HG03565 (cell line): ENCODE measurements around the gene CYB561.

Experiments
- ATAC-seq: cut with Tn5 transposase; IDR thresholded peaks from one replicate; pipeline ENCODE4 v1.9.1; 2021; ENCODE audit warnings: mild to moderate bottlenecking, moderate library complexity; ENCODE audit not compliant: unreplicated experiment

CYB561 gene

DNA sequence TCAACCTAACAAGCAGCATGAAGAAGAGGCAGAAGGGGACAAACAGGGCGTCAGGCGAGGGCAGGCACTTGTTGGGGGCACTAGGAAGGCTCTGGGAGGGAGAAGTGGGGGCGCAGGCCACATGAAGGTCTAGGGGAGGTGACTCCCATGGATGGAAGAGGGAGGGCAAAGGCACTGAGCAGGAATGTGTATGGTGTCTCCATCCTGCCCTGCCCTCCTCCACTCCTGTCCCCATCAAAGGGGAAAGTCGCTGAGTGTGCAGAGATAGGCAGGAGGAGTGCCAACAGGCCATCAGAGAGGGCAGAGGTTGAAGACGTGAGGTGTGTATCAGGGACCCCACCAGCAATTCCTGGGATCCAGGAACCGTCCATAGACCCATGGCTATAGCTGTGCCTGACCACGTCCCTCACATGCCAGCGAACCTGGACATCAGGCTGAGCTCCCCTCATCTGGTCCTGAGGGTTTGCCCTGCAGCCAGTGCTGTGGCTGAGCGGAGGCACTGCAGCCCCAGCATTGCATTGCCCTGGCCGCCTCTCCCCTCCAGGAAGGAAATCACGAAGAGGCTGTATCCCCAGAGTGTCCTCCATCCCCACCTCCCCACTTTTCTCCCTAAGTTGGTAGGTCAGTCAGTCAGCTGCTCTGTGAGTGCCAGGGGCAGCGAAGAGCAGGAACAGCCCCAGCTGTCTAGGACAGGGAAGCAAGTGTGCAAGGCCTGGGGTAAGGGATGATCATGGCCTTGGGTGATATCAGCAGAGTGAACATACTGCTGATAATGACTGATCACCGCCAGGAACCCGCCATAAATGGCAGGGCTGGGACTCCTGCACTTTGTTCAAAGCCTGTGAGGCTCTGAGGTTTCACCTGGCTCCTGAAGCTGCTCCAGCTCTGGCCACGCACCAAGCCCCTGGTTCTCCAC is 6.2 kb upstream of the CYB561 start:
- ATAC-seq = no peak

DNA sequence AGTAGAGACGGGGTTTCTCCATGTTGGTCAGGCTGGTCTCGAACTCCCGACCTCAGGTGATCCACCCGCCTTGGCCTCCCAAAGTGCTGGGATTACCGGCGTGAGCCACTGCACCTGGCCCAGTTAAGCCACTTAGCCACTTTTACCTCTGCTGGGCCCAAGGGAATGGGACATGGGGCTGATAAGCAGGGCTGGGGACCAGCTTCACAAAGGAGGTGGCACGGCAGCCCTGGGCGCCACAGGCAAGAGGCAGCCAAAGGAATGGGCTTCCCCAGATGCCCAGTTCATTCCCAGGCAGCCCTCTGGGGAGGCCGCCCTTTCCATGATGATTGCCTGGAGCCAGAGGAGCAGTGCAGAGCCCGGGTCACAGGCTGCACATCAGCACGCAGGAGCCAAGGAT is 5.0 kb upstream of the CYB561 start:
- no peak for ATAC-seq

DNA sequence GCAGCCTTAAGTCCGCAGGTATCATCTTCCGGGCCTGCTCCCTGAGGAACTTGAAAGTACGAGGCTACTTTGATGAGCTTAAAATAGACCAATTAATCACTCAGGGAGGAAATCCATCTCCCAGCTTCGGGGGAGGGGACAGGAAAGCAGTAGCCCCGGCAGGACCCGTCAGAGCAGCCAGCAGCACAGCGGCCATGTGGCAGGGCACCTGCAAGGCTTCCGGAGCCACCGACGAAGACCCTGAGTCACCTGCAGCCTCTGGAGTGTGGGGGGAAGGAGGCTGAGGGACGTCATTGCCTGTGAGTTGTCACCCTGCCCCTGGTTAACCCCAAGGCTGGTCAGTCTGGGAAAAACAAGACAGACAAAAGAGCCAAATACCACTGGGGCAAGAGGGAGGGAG is 4.4 kb upstream of the CYB561 start:
- no peak for ATAC-seq

DNA sequence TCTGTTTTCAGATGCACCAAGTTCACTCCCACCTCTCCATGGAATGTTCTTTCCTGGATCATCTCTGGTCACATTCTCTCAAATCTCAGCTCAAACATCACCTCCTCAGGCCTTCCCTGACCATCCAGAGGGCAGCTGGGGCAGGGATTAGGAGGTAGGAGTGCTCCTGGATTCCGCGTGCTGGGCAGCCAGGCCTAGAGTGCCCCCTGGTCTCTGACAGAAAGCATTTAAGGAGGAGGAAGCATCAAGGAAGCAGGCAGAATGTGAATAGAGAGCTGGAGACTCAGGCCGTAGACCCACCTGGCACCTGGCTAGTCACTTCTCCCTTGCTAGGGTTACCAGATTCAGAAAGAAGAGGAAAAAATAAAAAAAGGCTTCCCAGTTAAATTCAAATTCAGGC is 2.5 kb upstream of the CYB561 start:
- no peak for ATAC-seq

DNA sequence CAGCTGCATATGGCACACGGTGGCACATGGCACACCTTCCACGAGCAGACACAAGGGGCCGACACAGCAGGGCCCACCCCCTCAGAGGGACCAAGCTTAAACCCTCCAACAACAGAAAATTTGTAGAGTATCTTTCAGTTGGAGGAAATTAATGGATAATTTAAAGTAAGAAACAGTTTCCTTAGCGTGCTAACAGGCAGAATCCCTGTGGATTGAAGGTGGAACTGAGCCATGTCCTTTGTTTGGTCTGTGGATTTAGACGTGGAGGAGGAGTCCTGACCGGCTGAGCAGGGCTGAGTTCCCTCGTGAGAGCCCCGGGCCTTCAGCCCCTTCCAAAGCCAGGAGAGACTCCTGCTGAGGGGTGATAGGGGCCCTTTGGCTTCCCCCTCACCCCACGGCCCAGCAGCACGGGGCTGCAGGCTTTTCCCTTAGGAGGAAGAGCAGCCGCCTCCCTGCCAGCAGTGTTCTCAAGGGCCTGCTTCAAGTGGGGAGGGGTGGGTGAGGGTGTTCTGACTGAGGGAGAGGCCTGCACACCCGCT is 1.4 kb upstream of the CYB561 start:
- ATAC-seq = no peak

GRCh38 chr17:63446753-63447470 is 806 bp upstream of the CYB561 start:
- no peak for ATAC-seq

GRCh38 chr17:63445571-63445953 is 544 bp downstream of the CYB561 start:
- ATAC-seq = no peak

DNA sequence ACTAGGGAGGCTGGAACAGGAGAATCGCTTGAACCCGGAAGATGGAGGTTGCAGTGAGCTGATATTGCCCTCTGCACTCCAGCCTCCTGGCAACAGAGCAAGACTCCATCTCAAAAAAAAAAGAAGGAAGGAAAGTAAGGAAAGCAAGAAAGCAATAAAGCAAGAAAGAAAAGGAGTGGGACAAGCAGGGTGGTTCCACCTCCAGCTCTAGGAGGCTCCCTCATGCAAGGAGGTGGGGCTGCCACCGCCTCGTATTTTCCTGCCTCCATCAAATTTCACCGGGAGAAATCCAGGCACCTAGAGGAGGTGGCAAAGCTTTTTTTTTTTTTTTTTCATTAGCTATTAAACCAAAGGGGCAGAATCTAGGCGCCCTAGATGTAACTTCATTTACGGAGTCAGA is 1.0 kb downstream of the CYB561 start:
- ATAC-seq = no peak

- ATAC-seq = no peak
Measured at GRCh38 chr17:63444457-63444856, 1.6 kb downstream of the CYB561 start.

DNA sequence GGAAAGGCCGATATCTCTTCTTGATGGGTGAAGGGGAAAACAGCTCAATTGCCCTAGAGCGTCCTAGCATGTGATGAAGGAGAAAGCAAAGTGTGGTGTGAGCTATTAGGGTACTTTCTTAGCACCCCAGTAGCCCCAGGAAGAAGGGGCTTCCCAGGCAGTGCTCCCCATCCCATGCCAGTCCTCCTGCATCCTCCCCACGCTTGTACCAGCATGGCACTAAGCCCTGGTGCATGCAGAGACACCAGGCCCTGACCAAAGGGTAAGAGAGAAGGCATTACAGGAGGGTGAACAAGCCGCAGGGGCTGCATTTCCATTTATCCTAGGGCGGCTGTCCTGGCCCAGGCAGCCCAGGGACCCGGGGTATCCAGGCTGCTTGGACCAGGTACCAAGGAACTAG is 3.1 kb downstream of the CYB561 start:
- ATAC-seq = no peak

DNA sequence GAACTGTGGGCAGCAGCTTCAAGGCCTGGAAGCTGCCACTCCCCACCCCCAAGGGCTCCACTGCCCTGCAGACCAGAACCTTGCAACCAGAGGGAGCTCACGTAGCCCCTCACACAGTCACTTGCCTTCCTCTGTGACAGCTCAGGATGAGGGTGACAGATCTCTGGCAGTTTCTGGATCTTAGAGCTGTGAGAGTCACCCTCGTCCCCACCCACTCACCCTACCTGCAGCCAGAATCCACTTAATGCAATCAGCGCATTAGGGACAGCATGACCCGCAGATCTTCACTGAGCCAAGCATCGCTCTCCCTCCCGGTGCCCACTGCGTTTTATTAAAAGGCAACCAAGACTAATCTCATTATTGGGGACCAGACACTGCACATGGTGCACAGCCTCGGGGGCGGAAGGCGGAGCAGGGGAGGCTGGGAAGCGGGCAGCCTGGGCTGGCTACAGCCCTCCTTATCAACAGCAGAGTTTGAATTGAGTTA is 3.5 kb downstream of the CYB561 start:
- ATAC-seq = no peak

- ATAC-seq = no peak
Measured at GRCh38 chr17:63442074-63442473, 4.0 kb downstream of the CYB561 start.

- ATAC-seq = no peak
Measured at GRCh38 chr17:63441654-63442053, 4.5 kb downstream of the CYB561 start.

GRCh38 chr17:63440770-63441335 is 5.3 kb downstream of the CYB561 start:
- no peak for ATAC-seq

DNA sequence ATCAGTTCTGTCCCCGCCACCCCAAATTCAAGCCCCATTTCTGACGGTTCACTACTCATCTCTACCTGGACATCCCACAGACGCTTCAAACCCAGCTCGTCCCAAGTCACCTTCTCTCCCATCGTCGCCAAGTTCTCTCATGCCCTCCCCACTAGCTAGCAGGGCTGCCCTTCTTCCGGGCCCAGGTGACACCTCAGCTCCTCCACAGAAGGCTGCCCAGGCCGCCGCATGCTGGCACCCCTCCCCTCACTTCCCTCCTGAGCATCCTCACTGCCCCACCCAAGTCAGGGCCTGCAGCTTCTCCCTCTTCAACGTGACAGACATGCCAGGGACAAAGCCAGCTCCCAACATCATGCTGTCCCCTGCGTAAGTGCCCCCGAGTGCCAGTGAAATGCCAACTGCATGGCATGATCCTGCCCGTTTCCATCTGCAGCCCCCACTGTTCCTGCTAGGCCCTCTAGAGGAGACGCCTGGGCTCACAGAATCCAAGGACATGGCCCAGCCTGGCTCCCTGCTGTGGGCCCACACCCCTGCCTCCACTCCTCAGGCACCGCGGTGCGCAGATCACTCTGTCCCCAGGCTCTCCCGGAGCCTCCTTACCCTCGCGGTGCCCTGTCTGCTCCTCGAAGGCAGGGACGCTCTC is 5.9 kb downstream of the CYB561 start:
- no peak for ATAC-seq

DNA sequence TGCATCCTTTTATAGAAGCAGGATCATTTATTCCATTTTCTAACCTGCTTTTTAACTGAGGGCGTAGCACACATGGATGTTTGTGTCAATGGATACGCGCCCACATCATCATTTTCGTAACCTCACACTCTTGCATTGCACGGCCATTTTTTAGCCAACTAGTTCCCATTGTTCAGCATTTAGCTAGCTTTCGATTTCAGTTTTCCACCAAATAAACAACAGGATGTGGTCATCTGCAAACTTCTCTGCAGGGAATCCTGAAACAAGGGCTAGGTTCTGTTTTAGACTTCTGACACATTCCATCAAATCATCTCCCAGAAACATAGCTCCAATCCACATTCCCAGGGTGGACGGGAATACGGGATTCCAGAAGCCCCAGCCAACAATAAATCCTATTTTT is 6.4 kb downstream of the CYB561 start:
- no peak for ATAC-seq

DNA sequence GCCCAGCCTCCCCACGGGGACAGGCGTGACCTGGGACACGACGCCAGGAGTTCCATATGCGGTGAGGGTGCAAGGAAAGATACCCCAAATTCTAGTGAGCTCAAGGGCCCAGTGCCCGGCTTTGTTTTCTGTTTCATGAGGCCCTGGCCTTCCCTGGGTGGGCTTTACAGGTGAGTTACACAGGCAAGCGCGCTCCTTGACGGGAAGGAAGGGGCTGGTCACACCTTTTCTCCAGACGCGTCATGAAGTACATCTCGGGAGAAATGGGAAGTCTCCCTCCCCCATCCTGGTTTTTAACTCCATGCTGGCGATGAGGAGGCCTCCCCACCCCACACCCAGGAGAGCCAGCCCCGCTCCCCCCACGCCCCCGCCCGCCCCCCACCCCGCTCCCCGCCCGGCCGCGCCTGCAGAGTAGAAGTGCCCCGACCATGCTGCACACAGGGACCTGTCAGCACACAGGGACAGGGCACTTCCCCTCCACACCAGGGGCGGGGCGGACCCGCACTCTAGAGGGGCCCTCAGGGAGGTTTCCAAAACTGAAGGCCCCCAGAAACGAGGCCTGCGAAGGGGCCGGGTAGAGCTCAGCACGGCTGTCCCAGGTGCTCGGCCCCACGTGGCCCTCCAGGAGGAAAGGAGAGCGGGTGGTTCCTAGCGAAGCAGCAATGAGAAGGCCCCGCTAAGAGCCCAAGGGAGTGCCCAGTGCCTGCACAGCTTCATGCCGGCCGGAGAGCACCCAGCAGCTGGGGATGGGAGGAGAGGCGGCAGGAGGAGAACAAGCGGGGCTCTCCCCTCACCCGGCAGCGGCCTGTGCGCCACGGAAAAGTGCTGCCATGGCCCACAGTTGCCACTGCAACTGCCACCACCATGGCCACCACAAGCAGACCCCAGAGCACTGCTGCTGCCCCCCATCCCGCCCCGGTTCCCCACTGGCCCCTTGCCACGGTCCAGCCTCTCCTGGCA is 7.7 kb downstream of the CYB561 start:
- ATAC-seq = no peak

- ATAC-seq = no peak
Measured at GRCh38 chr17:63437287-63438091, 8.6 kb downstream of the CYB561 start.

DNA sequence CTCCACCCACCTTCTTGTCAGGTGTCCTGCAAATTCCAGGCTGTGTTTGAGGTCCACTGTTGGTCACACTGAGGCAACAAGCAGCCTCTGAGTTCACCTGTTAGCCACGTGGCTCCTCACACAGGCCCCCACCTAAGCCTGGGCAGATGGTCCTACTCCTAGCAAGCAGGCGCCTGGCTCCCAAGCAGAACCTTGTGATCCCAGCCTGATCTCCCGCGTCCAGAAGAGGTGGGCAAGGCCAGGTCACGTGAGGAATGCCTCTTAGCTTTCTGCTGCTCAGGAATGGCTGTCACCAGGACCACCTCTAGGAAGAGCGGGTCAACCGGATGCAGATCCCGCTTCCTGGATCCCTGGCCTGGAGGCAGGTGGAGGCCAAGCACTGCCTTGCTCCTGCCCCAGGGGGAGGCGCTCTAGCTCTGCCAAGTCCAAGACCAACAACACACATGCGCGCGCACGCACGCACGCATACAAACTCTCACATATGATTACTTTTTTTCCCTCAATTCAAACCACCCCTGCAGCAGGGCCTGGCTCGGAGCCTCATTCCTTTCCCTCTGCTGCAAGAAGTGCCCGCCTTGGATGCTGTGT is 9.5 kb downstream of the CYB561 start:
- no peak for ATAC-seq
